IMR-90 (cell line): Measurements from ENCODE around the gene UBLCP1.
"Not testable (repeated sequence)": the region's sequence is repeated elsewhere in the genome, so short reads cannot be mapped to it uniquely, and the experiment has no call there.

Experiments
- CEBPB ChIP-seq: IDR thresholded peaks from 2 replicates; pipeline ENCODE4 v1.6.1; 2012; ENCODE audit warnings: low read depth, low read length, improper control_type of control experiment
- CHD1 ChIP-seq: IDR thresholded peaks from 2 replicates; pipeline ENCODE4 v1.6.1; 2012; ENCODE audit warnings: low read depth, low read length, improper control_type of control experiment
- FOS ChIP-seq: fragments of 150-350 bp; IDR thresholded peaks from 2 replicates; pipeline ENCODE4 v1.6.1; 2016; ENCODE audit warnings: low read depth, low read length
- MXI1 ChIP-seq: IDR thresholded peaks from 2 replicates; pipeline ENCODE4 v1.6.1; 2012; ENCODE audit warnings: low read depth, mild to moderate bottlenecking, low read length, moderate library complexity, borderline replicate concordance
- POLR2A ChIP-seq: IDR thresholded peaks from 2 replicates; pipeline ENCODE4 v1.6.1; 2012; ENCODE audit warnings: mild to moderate bottlenecking, low read depth, low read length
- RAD21 ChIP-seq: IDR thresholded peaks from 2 replicates; pipeline ENCODE4 v1.6.1; 2012; ENCODE audit warnings: low read length, improper control_type of control experiment
- RCOR1 ChIP-seq: IDR thresholded peaks from 2 replicates; pipeline ENCODE4 v1.6.1; 2012; ENCODE audit warnings: mild to moderate bottlenecking, low read length, improper control_type of control experiment; ENCODE audit not compliant: insufficient replicate concordance
- RFX5 ChIP-seq: IDR thresholded peaks from 2 replicates; pipeline ENCODE4 v1.8.0; 2012; ENCODE audit warnings: low read depth, mild to moderate bottlenecking, low read length, moderate library complexity
- SMC3 ChIP-seq: fragments of 150-350 bp; IDR thresholded peaks from 2 replicates; pipeline ENCODE4 v1.6.1; 2016; ENCODE audit warnings: low read depth, mild to moderate bottlenecking, antibody characterized with exemption, low read length, moderate library complexity
- TF ChIP-seq, protein P1 (sequence below): conservative IDR thresholded peaks from 2 replicates; pipeline ENCODE4 v1.5.1; 2012; ENCODE audit warnings: mild to moderate bottlenecking, low read depth, low read length, improper control_type of control experiment
- TF ChIP-seq, protein P2 (sequence below): fragments of 150-350 bp; IDR thresholded peaks from 2 replicates; pipeline ENCODE4 v1.6.1; 2016; ENCODE audit warnings: low read depth, mild to moderate bottlenecking, low read length, moderate library complexity, borderline replicate concordance
- TF ChIP-seq, protein P3 (sequence below): fragments of 150-350 bp; IDR thresholded peaks from 2 replicates; pipeline ENCODE4 v1.6.1; 2017; ENCODE audit warnings: mild to moderate bottlenecking, antibody characterized with exemption, low read length, low read depth

DNA sequence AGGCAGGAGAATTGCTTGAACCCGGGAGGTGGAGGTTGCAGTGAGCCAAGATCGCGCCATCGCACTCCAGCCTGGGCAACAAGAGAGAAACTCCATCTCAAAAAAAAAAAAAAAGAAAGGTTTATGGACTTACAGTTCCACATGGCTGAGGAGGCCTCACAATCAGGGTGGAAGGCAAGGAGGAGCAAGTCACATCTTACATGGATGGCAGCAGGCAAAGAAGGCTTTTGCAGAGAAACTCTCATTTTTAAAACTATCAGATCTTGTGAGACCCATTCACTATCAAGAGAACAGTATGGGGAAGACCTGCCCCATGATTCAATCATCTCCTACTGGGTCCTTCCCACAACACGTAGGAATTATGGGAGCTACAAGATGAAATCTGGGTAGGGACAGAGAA lies 34.2 kb downstream of the UBLCP1 start:
- TF ChIP-seq, protein P1, sequence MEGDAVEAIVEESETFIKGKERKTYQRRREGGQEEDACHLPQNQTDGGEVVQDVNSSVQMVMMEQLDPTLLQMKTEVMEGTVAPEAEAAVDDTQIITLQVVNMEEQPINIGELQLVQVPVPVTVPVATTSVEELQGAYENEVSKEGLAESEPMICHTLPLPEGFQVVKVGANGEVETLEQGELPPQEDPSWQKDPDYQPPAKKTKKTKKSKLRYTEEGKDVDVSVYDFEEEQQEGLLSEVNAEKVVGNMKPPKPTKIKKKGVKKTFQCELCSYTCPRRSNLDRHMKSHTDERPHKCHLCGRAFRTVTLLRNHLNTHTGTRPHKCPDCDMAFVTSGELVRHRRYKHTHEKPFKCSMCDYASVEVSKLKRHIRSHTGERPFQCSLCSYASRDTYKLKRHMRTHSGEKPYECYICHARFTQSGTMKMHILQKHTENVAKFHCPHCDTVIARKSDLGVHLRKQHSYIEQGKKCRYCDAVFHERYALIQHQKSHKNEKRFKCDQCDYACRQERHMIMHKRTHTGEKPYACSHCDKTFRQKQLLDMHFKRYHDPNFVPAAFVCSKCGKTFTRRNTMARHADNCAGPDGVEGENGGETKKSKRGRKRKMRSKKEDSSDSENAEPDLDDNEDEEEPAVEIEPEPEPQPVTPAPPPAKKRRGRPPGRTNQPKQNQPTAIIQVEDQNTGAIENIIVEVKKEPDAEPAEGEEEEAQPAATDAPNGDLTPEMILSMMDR: not testable (repeated sequence)
- not testable (repeated sequence) for TF ChIP-seq RFX5, POLR2A, SMC3, RCOR1, CHD1, CEBPB, RAD21, MXI1, FOS
- TF ChIP-seq, protein P2, sequence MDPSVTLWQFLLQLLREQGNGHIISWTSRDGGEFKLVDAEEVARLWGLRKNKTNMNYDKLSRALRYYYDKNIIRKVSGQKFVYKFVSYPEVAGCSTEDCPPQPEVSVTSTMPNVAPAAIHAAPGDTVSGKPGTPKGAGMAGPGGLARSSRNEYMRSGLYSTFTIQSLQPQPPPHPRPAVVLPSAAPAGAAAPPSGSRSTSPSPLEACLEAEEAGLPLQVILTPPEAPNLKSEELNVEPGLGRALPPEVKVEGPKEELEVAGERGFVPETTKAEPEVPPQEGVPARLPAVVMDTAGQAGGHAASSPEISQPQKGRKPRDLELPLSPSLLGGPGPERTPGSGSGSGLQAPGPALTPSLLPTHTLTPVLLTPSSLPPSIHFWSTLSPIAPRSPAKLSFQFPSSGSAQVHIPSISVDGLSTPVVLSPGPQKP: not testable (repeated sequence)
- TF ChIP-seq, protein P3, sequence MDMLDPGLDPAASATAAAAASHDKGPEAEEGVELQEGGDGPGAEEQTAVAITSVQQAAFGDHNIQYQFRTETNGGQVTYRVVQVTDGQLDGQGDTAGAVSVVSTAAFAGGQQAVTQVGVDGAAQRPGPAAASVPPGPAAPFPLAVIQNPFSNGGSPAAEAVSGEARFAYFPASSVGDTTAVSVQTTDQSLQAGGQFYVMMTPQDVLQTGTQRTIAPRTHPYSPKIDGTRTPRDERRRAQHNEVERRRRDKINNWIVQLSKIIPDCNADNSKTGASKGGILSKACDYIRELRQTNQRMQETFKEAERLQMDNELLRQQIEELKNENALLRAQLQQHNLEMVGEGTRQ: not testable (repeated sequence)
